HepG2 (cell line): Measurements from ENCODE around the gene ABHD3. TPM values are rescaled to one million over a fixed set of nuclear protein-coding genes. Genes with fewer than 3 reads are reported as not detected.

Experiments
- ATF7 ChIP-seq, 2 experiments: fragments of 450-650 bp in 1 of 2; sonication (generic) in 1 of 2; formaldehyde crosslinking in 1 of 2; IDR thresholded peaks; 2 replicates each; pipeline versions ENCODE4 v1.4.0 to v1.6.1; 2016 to 2020; ENCODE audit warnings: antibody characterized with exemption in 1 of 2, mild to moderate bottlenecking in 1 of 2, missing genetic modification reagents in 1 of 2
- DNMT3B ChIP-seq: conservative IDR thresholded peaks from 2 replicates; pipeline ENCODE4 v1.6.1; 2016; ENCODE audit warnings: missing biosample characterization, control low read depth
- JUNB ChIP-seq: sonication (generic); formaldehyde crosslinking; IDR thresholded peaks from 2 replicates; pipeline ENCODE4 v1.8.0; 2022; ENCODE audit warnings: missing genetic modification reagents, mild to moderate bottlenecking, borderline replicate concordance
- KAT2B ChIP-seq: fragments of 150-350 bp; IDR thresholded peaks from 2 replicates; pipeline ENCODE4 v1.6.1; 2014; ENCODE audit warnings: low read depth, low read length, borderline replicate concordance
- PHB2 ChIP-seq: fragments of 450-650 bp; IDR thresholded peaks from 2 replicates; pipeline ENCODE4 v1.6.1; 2018; ENCODE audit not compliant: partially characterized antibody
- SRY ChIP-seq: sonication (generic); formaldehyde crosslinking; IDR thresholded peaks from 2 replicates; pipeline ENCODE4 v1.8.0; 2022; ENCODE audit warnings: mild to moderate bottlenecking, missing genetic modification reagents
- SUZ12 ChIP-seq: fragments of 150-350 bp; IDR thresholded peaks from 2 replicates; pipeline ENCODE4 v1.6.1; 2014; ENCODE audit warnings: low read depth, low read length
- TBP ChIP-seq: sonication (generic); formaldehyde crosslinking; IDR thresholded peaks from 2 replicates; pipeline ENCODE4 v1.5.0; 2020; ENCODE audit warnings: missing genetic modification reagents
- TP53 ChIP-seq: sonication (generic); formaldehyde crosslinking; conservative IDR thresholded peaks from 2 replicates; pipeline ENCODE4 v1.4.0; 2020; ENCODE audit warnings: missing genetic modification reagents
- ZNF605 ChIP-seq: sonication (generic); formaldehyde crosslinking; IDR thresholded peaks from 2 replicates; pipeline ENCODE4 v1.8.0; 2022; ENCODE audit warnings: mild to moderate bottlenecking, missing genetic modification reagents
- ZNF761 ChIP-seq: sonication (generic); formaldehyde crosslinking; conservative IDR thresholded peaks from 2 replicates; pipeline ENCODE4 v1.4.0; 2020; ENCODE audit warnings: mild to moderate bottlenecking, missing genetic modification reagents
- polyA plus RNA-seq, 8 experiments: library from polyadenylated mRNA; depleted of rRNA in 3 of 8; stranded (reverse) in 7 of 8; unstranded in 1 of 8; fragments of >200 nt; fragmentation: Illumina TruSeq in 4 of 8; extraction: Trizol in 4 of 8; gene quantifications; 2 replicates each; pipeline versions ENCODE4 v1.2.1 to v1.2.3, GENCODE V29; 2011 to 2016; ENCODE audit warnings: low read depth in 4 of 8, missing spikeins in 1 of 8, mixed read lengths in 1 of 8; ENCODE audit not compliant: insufficient read depth in 1 of 8
- total RNA-seq, 5 experiments: library from RNA; depleted of rRNA; stranded (reverse); fragments of >200 nt; fragmentation: Illumina TruSeq; extraction: Trizol; gene quantifications; 2 replicates each; pipeline ENCODE4 v1.2.3, GENCODE V29; 2016; ENCODE audit warnings: low read depth in 1 of 5
- TF ChIP-seq, protein P1 (sequence below): sonication (generic); formaldehyde crosslinking; IDR thresholded peaks from 2 replicates; pipeline ENCODE4 v1.4.0; 2020; ENCODE audit warnings: missing genetic modification reagents
- TF ChIP-seq, protein P2 (sequence below): sonication (generic); formaldehyde crosslinking; IDR thresholded peaks from 2 replicates; pipeline ENCODE4 v1.4.0; 2020; ENCODE audit warnings: missing genetic modification reagents; ENCODE audit errors: not compliant biosample characterization
- TF ChIP-seq, protein P3 (sequence below): sonication (generic); formaldehyde crosslinking; IDR thresholded peaks from 2 replicates; pipeline ENCODE4 v1.4.0; 2020; ENCODE audit warnings: missing genetic modification reagents
- TF ChIP-seq, protein P4 (sequence below), 2 experiments: sonication (generic) in 1 of 2; formaldehyde crosslinking in 1 of 2; IDR thresholded peaks; 2 replicates each; pipeline versions ENCODE4 v1.4.0 to v1.6.1; 2016 to 2020; ENCODE audit warnings: borderline replicate concordance in 1 of 2, low read depth in 1 of 2, mild to moderate bottlenecking in 1 of 2, missing genetic modification reagents in 1 of 2

The ABHD3 gene
- total and polyA plus RNA-seq, 2 of the 13 experiments (the other 11 are each of a cell fraction or from before 2014, with no cell fraction given): 32.1 to 40.2 TPM

DNA sequence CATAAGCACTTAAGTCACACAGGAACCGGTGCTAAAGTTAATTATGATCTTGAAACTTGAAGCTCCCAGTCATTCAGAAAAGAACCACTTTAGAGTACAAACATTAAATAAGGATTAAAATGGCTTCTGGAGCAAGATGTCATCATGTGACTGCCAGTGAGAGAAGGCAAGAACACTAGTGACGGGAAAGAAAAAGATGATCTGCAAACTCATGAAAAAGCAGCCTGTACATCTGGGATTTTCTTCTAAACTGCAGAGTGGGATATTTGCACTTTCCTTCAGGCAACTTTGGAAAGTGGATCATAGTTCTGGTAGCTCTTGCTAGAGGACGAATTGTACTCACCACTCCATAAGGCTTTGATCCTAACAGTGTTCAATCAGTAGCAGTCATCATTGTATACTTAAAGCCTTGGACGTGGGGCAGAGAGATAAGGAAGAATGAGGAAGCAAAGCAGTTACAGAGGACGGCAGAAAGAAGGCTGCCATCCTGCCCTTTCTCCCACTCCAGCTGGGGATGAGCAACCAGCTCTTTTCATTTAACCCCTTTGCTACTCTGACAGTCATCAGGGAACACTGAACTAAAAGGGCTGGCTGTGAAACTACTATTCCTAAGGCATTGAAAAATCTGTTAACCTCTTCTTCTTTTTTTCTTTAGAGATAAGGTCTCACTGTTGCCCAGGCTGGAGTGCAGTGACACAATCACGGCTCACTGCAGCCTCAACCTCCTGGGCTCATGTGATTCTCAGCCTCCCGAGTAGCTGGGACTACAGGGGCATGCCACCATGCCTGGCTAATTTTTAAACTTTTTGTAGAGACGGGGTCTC is 18.1 kb downstream of the ABHD3 start (continued):
- TF ChIP-seq, protein P1, sequence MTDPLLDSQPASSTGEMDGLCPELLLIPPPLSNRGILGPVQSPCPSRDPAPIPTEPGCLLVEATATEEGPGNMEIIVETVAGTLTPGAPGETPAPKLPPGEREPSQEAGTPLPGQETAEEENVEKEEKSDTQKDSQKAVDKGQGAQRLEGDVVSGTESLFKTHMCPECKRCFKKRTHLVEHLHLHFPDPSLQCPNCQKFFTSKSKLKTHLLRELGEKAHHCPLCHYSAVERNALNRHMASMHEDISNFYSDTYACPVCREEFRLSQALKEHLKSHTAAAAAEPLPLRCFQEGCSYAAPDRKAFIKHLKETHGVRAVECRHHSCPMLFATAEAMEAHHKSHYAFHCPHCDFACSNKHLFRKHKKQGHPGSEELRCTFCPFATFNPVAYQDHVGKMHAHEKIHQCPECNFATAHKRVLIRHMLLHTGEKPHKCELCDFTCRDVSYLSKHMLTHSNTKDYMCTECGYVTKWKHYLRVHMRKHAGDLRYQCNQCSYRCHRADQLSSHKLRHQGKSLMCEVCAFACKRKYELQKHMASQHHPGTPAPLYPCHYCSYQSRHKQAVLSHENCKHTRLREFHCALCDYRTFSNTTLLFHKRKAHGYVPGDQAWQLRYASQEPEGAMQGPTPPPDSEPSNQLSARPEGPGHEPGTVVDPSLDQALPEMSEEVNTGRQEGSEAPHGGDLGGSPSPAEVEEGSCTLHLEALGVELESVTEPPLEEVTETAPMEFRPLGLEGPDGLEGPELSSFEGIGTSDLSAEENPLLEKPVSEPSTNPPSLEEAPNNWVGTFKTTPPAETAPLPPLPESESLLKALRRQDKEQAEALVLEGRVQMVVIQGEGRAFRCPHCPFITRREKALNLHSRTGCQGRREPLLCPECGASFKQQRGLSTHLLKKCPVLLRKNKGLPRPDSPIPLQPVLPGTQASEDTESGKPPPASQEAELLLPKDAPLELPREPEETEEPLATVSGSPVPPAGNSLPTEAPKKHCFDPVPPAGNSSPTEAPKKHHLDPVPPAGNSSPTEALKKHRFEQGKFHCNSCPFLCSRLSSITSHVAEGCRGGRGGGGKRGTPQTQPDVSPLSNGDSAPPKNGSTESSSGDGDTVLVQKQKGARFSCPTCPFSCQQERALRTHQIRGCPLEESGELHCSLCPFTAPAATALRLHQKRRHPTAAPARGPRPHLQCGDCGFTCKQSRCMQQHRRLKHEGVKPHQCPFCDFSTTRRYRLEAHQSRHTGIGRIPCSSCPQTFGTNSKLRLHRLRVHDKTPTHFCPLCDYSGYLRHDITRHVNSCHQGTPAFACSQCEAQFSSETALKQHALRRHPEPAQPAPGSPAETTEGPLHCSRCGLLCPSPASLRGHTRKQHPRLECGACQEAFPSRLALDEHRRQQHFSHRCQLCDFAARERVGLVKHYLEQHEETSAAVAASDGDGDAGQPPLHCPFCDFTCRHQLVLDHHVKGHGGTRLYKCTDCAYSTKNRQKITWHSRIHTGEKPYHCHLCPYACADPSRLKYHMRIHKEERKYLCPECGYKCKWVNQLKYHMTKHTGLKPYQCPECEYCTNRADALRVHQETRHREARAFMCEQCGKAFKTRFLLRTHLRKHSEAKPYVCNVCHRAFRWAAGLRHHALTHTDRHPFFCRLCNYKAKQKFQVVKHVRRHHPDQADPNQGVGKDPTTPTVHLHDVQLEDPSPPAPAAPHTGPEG: no peak
- TF ChIP-seq TBP (CRISPR knock-in tag) (no peak), JUNB (CRISPR knock-in tag) (no peak), SUZ12 (no peak), ZNF761 (CRISPR knock-in tag) (no peak), SRY (CRISPR knock-in tag) (no peak), ATF7 (IDR thresholded peaks at IDR 0.05) (no peak), ATF7 (CRISPR knock-in tag; IDR thresholded peaks at IDR 0.05) (no peak), KAT2B (no peak), PHB2 (no peak), TP53 (CRISPR knock-in tag) (no peak), DNMT3B (CRISPR knock-in tag) (no peak), ZNF605 (CRISPR knock-in tag) (peak; percentile 43; the same call in 1 of the 2 replicates)
- TF ChIP-seq, protein P2, sequence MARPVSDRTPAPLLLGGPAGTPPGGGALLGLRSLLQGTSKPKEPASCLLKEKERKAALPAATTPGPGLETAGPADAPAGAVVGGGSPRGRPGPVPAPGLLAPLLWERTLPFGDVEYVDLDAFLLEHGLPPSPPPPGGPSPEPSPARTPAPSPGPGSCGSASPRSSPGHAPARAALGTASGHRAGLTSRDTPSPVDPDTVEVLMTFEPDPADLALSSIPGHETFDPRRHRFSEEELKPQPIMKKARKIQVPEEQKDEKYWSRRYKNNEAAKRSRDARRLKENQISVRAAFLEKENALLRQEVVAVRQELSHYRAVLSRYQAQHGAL (CRISPR knock-in tag): no peak
- TF ChIP-seq, protein P3, sequence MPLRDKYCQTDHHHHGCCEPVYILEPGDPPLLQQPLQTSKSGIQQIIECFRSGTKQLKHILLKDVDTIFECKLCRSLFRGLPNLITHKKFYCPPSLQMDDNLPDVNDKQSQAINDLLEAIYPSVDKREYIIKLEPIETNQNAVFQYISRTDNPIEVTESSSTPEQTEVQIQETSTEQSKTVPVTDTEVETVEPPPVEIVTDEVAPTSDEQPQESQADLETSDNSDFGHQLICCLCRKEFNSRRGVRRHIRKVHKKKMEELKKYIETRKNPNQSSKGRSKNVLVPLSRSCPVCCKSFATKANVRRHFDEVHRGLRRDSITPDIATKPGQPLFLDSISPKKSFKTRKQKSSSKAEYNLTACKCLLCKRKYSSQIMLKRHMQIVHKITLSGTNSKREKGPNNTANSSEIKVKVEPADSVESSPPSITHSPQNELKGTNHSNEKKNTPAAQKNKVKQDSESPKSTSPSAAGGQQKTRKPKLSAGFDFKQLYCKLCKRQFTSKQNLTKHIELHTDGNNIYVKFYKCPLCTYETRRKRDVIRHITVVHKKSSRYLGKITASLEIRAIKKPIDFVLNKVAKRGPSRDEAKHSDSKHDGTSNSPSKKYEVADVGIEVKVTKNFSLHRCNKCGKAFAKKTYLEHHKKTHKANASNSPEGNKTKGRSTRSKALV: no peak
- TF ChIP-seq, protein P4, sequence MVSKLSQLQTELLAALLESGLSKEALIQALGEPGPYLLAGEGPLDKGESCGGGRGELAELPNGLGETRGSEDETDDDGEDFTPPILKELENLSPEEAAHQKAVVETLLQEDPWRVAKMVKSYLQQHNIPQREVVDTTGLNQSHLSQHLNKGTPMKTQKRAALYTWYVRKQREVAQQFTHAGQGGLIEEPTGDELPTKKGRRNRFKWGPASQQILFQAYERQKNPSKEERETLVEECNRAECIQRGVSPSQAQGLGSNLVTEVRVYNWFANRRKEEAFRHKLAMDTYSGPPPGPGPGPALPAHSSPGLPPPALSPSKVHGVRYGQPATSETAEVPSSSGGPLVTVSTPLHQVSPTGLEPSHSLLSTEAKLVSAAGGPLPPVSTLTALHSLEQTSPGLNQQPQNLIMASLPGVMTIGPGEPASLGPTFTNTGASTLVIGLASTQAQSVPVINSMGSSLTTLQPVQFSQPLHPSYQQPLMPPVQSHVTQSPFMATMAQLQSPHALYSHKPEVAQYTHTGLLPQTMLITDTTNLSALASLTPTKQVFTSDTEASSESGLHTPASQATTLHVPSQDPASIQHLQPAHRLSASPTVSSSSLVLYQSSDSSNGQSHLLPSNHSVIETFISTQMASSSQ (IDR thresholded peaks at IDR 0.05; ENCODE audit: low read depth): peak; percentile 60; the same call in 1 of the 2 replicates
- TF ChIP-seq, protein P4 (CRISPR knock-in tag; IDR thresholded peaks at IDR 0.05; ENCODE audit: borderline replicate concordance): peak; percentile 74; the same call in 1 of the 2 replicates
